ENCODE results near the gene LMBRD2. TPM values are rescaled to one million over a fixed set of nuclear protein-coding genes. Genes with fewer than 3 reads are reported as not detected.

The LMBRD2 gene
- polyA plus RNA-seq, 1 of the 3 experiments (the other 2 are of a cell fraction): 1.6 TPM

- TF ChIP-seq ZBTB33 (IDR thresholded peaks at IDR 0.05; ENCODE audit: borderline replicate concordance, low read depth): no peak
- peak; percentile 80; the same call in 1 of the 2 replicates for TF ChIP-seq POLR2AphosphoS5 (IDR thresholded peaks at IDR 0.05; ENCODE audit: low read depth, low read length)
- no peak for TF ChIP-seq USF2 (IDR thresholded peaks at IDR 0.05; ENCODE audit: borderline replicate concordance, low read depth, low read length)
- TF ChIP-seq MAX (IDR thresholded peaks at IDR 0.05; ENCODE audit: low read depth): no peak
- TF ChIP-seq SIN3A (IDR thresholded peaks at IDR 0.05; ENCODE audit: borderline replicate concordance, low read depth, low read length): no peak
- peak; percentile 54; the same call in 1 of the 2 replicates for TF ChIP-seq MXI1 (IDR thresholded peaks at IDR 0.05; ENCODE audit: low read depth, low read length)
- TF ChIP-seq PBX3 (IDR thresholded peaks at IDR 0.05): peak; percentile 74
- peak; percentile 91 for TF ChIP-seq TCF12 (IDR thresholded peaks at IDR 0.05)
Observed at GRCh38 chr5:36158144-36158543, 6.5 kb upstream of the LMBRD2 start (continued).

- Histone ChIP-seq H3K79me2 (ENCODE audit: insufficient read depth) (peaks cover 75% of the 10 kb centered on the region), H3K4me3 (ENCODE audit: low read depth in 2 of 2, low read length in 1 of 2) (no peak overlapping the region), H3K36me3 (replicated peaks in 1 of 2; ENCODE audit: control insufficient read depth in 1 of 2, insufficient read depth in 2 of 2, low read length in 1 of 2) (peaks cover 39 to 53% of the 10 kb centered on the region in 2 experiments), H3K9me3 (no peaks in the 10 kb centered on the region), H3K4me2 (no peak overlapping the region), H3K27me3 (ENCODE audit: insufficient read depth) (no peaks in the 10 kb centered on the region), H3K9me2 (no peaks in the 10 kb centered on the region), H3K27ac (ENCODE audit: low read depth in 2 of 2, low read length in 1 of 2) (peak overlapping the region in 1 of 2 experiments; percentile 99; a peak in 2 of 4 replicates), H3K4me1 (ENCODE audit: control insufficient read depth in 1 of 2, insufficient read depth in 2 of 2, low read depth in 1 of 2, low read length in 1 of 2) (peaks cover 46 to 66% of the 10 kb centered on the region in 2 experiments), H3F3A (replicated peaks; ENCODE audit: insufficient read depth) (no peaks in the 10 kb centered on the region), H4K20me1 (ENCODE audit: insufficient read depth) (no peaks in the 10 kb centered on the region), H2AFZ (ENCODE audit: low read depth) (no peak overlapping the region), H3K9ac (no peak overlapping the region)
- CTCF ChIA-PET: interaction anchor here (1.0 to 2.1 kb wide), 3 partner anchors 10 to 85 kb away, joined by 3 to 7 read pairs (median 4); partner anchors contain the start of gene NADK2
- DNase-seq: no peak
- WGBS (ENCODE audit: low lambda C conversion rate): 50% methylated on average over 1 of the region's 1 CpG
- TF ChIP-seq PBX3 (IDR thresholded peaks at IDR 0.05) (no peak), EZH2phosphoT487 (IDR thresholded peaks at IDR 0.05; ENCODE audit: borderline replicate concordance, low read depth) (no peak), MXI1 (IDR thresholded peaks at IDR 0.05; ENCODE audit: low read depth, low read length) (no peak), CHD2 (IDR thresholded peaks at IDR 0.05; ENCODE audit: low read length, partially characterized antibody) (no peak), MAX (IDR thresholded peaks at IDR 0.05; ENCODE audit: low read depth) (no peak), NRF1 (IDR thresholded peaks at IDR 0.05; ENCODE audit: low read depth, low read length) (no peak), CTCF (IDR thresholded peaks at IDR 0.05) (no peak), JUND (IDR thresholded peaks at IDR 0.05) (no peak), RFX5 (IDR thresholded peaks at IDR 0.05; ENCODE audit: low read length) (no peak), SIN3A (IDR thresholded peaks at IDR 0.05; ENCODE audit: borderline replicate concordance, low read depth, low read length) (no peak), RCOR1 (IDR thresholded peaks at IDR 0.05; ENCODE audit: low read length) (no peak), ZBTB33 (IDR thresholded peaks at IDR 0.05; ENCODE audit: borderline replicate concordance, low read depth) (no peak), EP300 (IDR thresholded peaks at IDR 0.05; ENCODE audit: borderline replicate concordance in 1 of 2, low read depth in 1 of 2, low read length in 1 of 2) (no peak), RAD21 (IDR thresholded peaks at IDR 0.05; ENCODE audit: low read length) (no peak), TCF12 (IDR thresholded peaks at IDR 0.05) (no peak), POLR2AphosphoS5 (IDR thresholded peaks at IDR 0.05; ENCODE audit: low read depth, low read length) (no peak), NFIC (IDR thresholded peaks at IDR 0.05; ENCODE audit: borderline replicate concordance) (no peak), FOSL2 (IDR thresholded peaks at IDR 0.05; ENCODE audit: borderline replicate concordance, low read depth) (no peak)
- POLR2A ChIA-PET: no interaction called here
Observed at GRCh38 chr5:36156619-36157018, 4.9 kb upstream of the LMBRD2 start.

All from SK-N-SH (cell line).